Fibroblast of villous mesenchyme (primary cell): ENCODE data around the gene PON2. TPM values are rescaled to one million over a fixed set of nuclear protein-coding genes. Genes with fewer than 3 reads are reported as not detected.

Experiments
- DNase-seq: peaks from one replicate; pipeline ENCODE4 v3.0.0-alpha.2; 2010; ENCODE audit warnings: low read depth
- H3K4me3 ChIP-seq: 2 replicates; pipeline ENCODE4 v1.5.1; 2011; ENCODE audit warnings: low read depth, mild to moderate bottlenecking, low read length
- total RNA-seq: library from RNA; depleted of rRNA; stranded (reverse); fragments of >200 nt; gene quantifications from 2 replicates; pipeline ENCODE4 v1.2.3, GENCODE V29; 2012
- TF ChIP-seq, protein P1 (sequence below): IDR thresholded peaks from 2 replicates; pipeline ENCODE4 v1.5.1; 2012; ENCODE audit warnings: low read depth, mild to moderate bottlenecking, low read length; ENCODE audit not compliant: insufficient read depth

PON2 gene
- total RNA-seq, 1 donor, result 95.9 TPM

DNA sequence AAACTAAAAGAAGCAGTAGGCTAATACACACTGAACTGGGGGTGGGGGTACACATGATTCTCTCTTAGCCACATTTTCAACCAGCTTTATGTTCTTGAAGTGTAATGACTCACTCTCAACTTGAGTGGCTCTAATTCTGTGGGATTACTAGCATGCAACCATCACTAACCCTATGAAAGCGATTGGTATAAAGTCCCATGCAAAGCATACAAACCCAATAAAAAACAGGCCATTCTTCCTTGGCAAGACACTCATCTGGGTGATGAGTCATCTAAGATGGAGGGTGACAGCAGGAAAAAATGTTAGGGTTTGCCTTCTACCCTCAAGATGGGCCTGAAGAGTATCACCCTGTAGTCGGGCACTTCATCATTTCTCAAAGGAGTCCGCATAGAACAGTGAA is 23.8 kb downstream of the PON2 start:
- no peak for DNase-seq
- TF ChIP-seq, protein P1, sequence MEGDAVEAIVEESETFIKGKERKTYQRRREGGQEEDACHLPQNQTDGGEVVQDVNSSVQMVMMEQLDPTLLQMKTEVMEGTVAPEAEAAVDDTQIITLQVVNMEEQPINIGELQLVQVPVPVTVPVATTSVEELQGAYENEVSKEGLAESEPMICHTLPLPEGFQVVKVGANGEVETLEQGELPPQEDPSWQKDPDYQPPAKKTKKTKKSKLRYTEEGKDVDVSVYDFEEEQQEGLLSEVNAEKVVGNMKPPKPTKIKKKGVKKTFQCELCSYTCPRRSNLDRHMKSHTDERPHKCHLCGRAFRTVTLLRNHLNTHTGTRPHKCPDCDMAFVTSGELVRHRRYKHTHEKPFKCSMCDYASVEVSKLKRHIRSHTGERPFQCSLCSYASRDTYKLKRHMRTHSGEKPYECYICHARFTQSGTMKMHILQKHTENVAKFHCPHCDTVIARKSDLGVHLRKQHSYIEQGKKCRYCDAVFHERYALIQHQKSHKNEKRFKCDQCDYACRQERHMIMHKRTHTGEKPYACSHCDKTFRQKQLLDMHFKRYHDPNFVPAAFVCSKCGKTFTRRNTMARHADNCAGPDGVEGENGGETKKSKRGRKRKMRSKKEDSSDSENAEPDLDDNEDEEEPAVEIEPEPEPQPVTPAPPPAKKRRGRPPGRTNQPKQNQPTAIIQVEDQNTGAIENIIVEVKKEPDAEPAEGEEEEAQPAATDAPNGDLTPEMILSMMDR, result no peak
- H3K4me3 ChIP-seq, result no peak overlapping the region

DNA sequence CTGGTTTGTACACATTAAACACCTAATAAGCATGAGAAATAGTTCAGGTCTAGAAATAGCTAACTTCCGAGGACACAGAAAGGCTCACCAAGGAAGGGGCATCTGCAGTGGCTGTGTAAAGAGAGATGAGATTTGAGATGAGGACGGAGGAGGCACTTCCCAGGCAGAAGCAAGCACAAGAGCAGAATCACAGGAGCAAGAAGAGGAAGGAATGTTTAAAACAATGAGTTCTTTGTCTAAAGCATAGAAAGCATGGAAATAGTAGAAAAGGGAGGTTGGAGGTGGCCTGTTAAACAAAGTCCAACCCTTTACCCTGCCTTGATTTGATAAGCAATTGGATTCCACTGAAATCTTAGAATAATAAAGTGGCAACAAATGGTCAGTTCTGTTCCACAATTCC is 27.1 kb downstream of the PON2 start:
- no peak overlapping the region for H3K4me3 ChIP-seq
- DNase-seq, result no peak
- TF ChIP-seq, protein P1, result no peak

DNA sequence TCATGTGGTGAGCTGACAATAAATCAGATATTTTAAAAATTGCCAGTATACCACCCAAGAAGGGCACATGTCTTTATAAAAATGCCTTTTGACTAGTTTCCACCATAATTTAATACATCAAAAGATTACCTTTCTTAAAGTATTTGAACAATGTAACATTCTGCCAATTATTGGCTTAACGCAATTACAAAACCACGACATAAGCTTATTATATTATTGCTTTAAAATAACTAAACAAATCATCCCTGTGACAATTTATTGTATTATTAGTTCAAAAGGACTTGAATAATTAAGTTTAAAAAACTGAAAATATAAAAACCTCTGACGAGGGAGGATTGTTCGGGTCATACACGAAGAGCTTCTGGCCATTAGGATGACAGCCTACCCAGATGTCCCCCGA is 29.0 kb downstream of the PON2 start:
- TF ChIP-seq, protein P1, result no peak
- DNase-seq, result no peak
- no peak overlapping the region for H3K4me3 ChIP-seq

DNA sequence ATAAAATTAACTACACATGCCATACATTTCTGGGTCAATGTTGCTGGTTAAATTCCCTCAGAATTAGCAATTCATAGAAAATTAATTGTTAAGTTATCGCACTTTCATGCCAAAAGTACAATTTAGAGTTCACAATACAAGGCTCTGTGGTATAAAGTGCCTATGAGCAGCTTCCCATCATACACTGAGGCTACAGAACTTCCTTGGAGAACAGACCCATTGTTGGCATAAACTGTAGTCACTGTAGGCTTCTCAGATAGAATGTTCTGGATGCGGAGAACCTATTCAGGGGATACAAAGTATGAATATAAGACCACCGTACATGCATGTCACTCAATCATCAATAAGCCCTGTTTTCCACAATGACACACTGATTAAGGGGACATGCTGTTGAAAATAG is 29.6 kb downstream of the PON2 start:
- TF ChIP-seq, protein P1, result no peak
- H3K4me3 ChIP-seq, result no peak overlapping the region
- DNase-seq, result no peak

DNA sequence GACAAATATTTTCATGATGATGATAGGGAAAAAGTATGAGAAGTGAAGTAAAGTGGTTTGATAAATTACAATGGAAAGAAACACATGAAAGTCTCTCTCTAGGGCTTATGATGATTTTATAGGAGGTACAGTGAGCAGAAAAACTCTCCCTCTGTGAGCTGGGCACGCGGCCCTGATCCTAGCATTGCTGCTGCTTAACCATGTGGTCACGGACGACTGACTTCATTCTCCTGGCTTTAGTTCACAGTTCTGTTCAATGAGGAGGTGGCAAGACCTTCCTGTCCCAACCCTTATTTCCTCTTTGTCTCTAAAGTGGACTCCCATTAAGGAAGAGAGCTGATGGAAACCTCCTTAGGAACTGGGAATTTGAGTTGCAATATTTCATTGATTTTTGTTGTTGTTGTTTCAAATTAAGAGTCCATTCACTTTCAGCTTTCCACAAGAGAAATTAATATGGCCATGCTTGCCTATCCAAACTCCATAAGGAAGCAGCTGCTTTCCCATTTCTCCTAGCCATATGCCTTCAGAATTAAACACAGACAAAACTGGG is 30.4 kb downstream of the PON2 start:
- H3K4me3 ChIP-seq, result no peak overlapping the region
- DNase-seq, result no peak
- TF ChIP-seq, protein P1, result no peak

DNA sequence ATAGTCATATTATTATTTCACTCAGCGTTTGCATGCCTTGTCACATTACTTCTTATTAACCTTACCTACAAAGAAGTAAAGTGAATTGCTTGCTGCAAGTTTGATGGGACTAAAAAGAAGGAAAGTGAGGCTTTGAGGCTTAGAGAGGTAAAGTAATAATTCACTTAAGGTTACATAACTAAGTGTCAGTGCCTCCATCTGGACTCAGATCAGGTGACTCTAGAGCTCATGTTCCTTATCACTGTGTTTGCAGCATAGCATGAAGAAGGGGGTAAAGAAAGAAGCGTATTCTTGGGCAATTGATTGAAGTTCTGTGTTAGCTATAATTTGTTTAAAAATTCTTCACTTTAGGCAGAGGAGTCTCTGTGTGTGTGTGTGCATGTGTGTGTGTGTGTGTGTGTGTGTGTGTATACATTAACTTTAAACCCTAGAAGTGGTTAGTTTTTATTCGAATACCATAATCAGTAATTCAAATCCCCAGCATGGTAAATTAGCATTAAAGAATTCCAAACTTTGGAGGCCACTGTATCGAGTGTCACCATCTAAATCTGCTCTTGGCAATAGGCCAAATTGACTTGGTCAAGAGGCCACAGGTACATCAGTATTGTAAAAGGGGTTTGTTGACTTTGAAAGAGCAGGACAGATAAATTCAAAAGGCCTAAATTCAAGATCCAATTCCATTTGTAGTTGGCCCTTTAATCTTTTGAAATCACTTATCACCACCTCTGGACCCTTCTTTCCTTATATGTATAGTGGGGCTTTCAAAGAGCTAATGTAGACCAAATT is 36.5 kb downstream of the PON2 start:
- TF ChIP-seq, protein P1, result no peak
- DNase-seq, result no peak
- H3K4me3 ChIP-seq, result no peak overlapping the region
